Middle frontal gyrus (tissue), 1 donor: ENCODE measurements around the gene PSMC6.

Experiments used
- DNase-seq: peaks from one replicate; pipeline ENCODE4 v3.0.0-alpha.2; 2015; ENCODE audit warnings: low spot score; ENCODE audit errors: extremely low spot score

PSMC6 gene

DNA sequence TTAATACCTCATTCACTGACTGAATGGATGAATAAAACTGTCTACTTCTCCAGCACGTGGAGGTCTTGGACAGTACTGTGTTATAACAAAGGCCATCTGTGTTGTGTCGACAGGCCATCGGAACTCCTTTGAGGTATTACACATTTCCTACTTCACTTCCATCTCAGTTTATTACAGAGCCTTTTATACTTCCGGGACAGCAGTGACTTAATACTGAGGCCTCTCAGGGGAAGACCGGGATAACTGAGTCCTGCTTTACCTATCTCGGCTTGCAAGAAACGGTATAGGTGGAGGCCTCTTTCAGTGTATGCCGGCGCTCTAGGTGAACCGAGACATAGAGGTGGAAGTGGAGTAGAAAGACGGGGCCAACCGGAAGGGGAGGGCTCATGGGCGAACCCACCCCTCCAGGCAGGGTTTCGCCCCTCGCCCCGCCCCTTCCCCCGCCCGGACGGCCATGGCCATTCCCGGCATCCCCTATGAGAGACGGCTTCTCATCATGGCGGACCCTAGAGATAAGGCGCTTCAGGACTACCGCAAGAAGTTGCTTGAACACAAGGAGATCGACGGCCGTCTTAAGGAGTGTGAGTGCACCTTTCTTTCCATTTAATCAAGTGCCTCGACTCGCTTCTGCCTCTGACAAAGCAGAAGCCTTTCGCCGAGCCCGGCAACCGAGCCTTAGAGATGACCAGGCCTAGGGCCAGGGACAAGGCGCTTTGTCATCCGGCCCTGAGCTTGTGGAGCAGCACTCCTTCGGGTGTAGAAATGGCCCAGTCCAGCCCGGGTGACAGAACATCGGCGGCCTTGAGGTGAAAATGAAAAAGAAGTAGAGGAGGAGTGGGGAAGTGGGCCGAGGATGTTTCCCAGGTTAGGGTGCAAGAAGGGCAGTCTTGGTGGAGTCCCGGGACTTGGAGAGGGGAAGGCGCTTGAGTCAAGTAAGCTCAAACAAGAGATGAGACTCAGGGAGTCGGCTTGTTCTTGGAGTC lies at the start of gene PSMC6:
Gene PSMC6, plus strand, starts transcription at position 477 of the 983 bp plus-strand sequence. Its CDS starts 20 bp downstream, at position 497.
- peak; percentile 77 for DNase-seq

- no peak for DNase-seq
These were observed 46.7 kb upstream of the PSMC6 start for GRCh38 chr14:52660325-52660724.

- no peak for DNase-seq
These were observed 46.2 kb upstream of the PSMC6 start for GRCh38 chr14:52660832-52661231.

DNA sequence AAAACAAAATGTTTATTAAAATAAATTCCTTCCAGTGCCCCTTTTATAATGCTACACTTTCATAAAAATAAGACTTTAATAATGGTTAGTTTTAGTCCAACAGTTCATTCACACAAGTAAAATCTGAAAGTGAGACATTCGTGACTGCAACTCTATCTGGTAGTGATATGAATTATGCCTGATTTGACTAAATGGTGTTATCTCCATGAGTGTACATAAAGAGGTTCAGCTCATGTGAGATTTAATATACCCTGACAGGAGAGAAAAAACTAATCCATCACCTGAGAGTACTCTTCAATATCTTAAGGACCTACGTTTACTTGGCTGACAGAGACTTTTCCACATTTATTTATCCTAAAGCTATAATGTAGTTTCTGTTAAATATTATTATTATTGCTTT lies 45.7 kb upstream of the PSMC6 start:
- no peak for DNase-seq

GRCh38 chr14:52663850-52664249 lies 43.1 kb upstream of the PSMC6 start:
- DNase-seq, result no peak

DNA sequence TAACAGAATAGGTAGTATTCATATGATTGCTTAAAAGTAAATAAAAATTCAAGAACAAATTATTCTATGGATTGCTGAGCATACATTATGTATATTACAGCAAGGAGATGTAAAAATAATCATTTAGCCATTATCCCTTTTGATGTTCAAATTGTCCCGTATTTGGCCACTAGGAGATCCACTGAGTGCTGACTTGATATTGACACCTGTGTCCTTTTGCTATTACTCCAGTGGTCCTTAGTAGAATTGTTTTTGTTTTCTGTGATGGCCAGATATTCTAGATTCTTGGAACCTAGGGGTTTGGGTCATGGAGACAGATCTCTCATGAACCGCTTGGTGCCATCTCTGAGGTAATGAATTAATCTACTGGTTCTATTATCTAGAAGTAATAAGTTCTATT lies 28.4 kb upstream of the PSMC6 start:
- DNase-seq, result no peak

DNA sequence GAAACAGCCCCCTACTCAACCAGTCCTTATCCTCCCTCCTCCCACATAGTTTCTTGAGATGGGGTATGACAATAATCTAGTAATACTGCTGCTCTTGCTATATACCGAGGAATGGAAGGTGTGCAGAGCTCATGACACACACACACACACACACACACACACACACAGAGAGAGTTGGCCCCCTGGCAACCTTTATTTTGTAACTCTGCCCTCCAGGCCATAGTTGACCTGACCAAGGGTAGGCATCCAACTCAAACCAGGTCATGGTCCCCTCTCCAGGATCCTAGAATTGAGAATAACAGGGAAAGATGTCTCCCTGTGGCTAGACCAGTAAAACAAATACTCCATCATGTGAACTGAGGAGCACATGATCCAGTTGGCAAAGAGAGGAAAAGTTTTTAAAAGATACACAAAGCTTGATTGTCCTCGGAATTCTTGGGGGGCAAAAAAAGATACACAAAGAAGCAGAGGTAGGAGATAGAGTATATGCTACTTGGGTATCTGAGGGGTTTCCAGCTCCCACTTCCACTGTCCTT lies 22.9 kb upstream of the PSMC6 start:
- DNase-seq, result no peak

DNA sequence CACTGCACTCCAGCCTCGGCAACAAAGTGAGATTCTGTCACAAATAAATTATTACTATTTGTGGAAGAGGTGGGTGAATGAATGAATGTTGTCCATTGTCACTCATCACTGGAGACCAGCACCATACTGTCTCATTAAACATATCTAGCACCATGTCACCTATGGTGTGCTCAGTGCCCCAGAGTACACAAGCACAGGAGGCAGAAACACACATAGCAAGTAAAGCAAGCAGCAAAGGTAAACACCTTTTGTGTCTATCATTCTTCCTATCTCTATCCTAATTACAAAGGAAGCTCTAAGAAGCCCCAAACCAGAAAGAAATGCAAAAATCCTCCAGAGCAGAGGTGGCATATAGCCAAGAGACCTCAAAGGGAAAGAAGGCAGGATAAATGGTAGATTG lies 20.8 kb upstream of the PSMC6 start:
- no peak for DNase-seq

GRCh38 chr14:52690983-52691760 lies 15.8 kb upstream of the PSMC6 start:
- no peak for DNase-seq

DNA sequence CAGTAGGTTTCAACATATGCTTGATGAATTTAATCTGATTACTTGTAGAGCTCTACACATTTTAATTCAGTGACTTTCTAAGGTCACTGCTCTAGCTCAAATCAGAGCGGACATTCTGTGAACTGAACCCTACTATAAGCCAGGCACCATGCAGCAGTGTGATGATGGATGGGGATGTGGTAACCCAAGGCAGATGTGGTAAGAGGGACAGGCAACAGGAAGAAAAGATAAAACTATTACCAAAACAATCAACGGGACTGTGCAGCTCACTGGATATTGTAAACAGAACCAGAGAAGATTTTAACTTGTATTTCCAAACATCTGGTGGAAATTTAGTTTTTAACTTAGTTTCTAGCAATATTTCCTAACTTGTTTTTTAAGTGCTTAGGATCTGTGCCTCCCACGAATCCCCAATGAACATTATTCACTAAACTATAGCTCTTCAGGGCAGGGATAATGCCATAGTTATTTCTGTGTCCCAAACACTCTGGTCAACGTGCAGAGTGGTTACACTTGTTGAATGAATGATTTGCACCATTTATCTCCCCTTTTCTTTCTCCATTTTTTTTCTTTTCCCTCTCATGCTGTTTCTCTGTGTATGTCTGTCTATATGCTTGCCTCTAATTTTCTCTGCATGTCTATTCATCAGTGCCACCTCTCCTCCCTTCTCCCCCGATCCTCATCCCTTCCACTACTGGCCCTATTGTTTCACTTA lies 14.6 kb upstream of the PSMC6 start:
- no peak for DNase-seq

DNA sequence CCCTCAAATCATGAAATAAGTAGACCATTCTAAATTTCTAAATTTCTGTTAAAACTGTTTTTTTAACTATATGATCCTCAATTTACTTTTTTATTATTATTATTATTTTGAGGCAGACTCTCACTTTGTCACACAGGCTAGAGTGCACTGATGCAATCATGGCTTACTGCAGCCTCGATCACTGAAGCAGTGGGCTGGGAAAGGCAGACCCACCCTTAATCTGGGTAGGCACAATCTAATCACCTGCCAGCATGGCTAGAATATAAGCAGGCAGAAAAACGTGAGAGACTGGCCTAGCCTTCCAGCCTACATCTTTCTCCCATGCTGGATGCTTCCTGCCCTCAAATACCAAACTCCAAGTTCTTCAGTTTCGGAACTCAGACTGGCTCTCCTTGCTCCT lies 14.0 kb upstream of the PSMC6 start:
- DNase-seq, result no peak

- DNase-seq, result no peak
These were observed 13.5 kb upstream of the PSMC6 start for GRCh38 chr14:52693532-52693931.

- no peak for DNase-seq
These were observed 12.1 kb upstream of the PSMC6 start for GRCh38 chr14:52694761-52695480.

GRCh38 chr14:52695481-52696091 lies 11.4 kb upstream of the PSMC6 start, which contains the start of gene ERO1A:
TSS of gene ERO1A (minus strand) at chr14:52695558. CDS start at chr14:52695481, 77 bp downstream.
- DNase-seq, result peak; percentile 53

DNA sequence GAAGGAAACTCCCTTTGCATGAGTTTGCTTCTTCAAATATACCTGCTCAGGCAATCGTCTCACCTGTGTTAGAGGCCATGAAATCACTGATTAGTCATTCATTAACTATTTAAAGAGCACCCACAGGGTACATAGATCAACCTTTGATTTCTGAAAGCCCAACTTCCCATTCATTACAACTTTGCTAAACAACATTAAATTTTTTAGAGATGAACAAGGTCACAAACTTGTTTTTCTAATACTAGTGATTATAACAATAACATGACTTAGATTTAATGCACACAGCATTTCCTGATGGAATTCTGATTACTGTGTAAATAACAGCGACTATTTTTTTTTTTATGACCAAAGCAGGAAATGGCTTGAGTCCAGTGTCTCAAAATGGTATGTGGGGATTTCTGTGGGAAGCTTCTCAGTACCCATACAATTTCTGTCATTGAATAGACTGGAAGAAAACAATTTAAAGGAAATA lies 6.3 kb upstream of the PSMC6 start:
- no peak for DNase-seq

DNA sequence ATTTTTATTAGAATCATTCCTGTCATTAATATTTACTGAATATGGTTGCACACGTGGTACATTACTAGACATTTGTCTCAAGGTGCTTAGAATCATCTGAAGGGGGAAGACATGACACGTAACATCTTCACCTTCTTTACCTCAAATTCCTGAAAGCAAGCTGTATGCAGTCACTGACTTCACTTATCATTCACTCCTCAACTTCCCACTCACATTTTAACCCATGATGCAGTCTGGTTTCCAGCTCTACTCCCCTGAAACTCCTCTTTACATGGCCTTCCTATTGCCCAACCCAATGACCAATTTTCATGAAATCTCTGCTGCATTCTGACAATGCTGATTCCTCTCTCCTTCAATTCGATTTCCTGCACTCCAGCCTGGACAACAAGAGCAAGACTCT lies 5.8 kb upstream of the PSMC6 start:
- DNase-seq, result no peak

DNA sequence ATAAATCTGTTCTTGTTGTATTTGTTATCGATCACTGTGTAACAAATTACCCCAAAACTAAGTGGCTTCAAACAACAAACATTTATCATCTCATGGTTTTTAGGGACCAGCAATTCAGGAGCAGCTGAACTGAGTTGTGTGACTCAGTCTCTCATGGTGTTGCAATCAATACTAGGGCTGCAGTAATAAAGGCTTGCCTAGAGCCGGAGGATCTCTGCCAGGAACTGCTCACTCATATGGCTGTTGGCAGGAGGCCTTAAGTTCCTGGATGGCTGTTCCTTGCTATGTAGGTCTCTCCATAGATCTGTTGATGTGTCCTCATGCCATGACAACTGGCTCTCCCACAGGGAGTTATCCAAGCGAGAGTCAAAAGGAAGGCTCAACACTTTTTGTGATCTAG lies 3.8 kb upstream of the PSMC6 start:
- no peak for DNase-seq

DNA sequence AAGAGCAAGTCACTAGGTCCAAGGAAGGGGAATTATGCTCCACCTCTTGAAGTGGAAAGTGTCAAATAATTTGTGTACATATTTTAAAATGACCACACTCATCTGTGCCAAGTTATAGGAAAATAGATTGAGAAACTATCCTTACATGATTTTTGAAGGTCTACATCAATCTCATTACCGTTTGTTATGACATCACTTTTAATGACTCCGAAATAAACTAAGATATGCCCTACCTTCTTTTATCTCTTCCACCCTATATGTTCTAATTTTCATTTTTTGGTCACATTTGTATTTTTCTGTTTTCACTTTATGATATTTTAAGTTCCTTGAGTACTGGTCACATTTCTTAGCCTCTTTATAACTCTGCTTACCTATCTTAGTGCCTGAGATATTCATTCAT lies 3.3 kb upstream of the PSMC6 start:
- no peak for DNase-seq

GRCh38 chr14:52706286-52706685 lies 714 bp upstream of the PSMC6 start:
- DNase-seq, result no peak

- no peak for DNase-seq
These were observed 4.7 kb downstream of the PSMC6 start for GRCh38 chr14:52711666-52712065.
